Hepatocyte (in vitro differentiated cells): ENCODE measurements around the gene RAI1. TPM values are rescaled to one million over a fixed set of nuclear protein-coding genes. Genes with fewer than 3 reads are reported as not detected.

Experiments used
- DNase-seq: peaks from one replicate; pipeline ENCODE4 v3.0.0-alpha.2; 2016; ENCODE audit warnings: low spot score
- H2AFZ ChIP-seq: fragments of 200-600 bp; sonication (generic); 2 replicates; pipeline ENCODE4 v1.6.0; 2016; ENCODE audit warnings: antibody characterized with exemption, mild to moderate bottlenecking
- H3K27ac ChIP-seq: fragments of 200-600 bp; sonication (generic); 2 replicates; pipeline ENCODE4 v1.5.1; 2016; ENCODE audit warnings: mild to moderate bottlenecking
- H3K27me3 ChIP-seq: fragments of 200-600 bp; sonication (generic); 2 replicates; pipeline ENCODE4 v1.6.1; 2016
- H3K36me3 ChIP-seq: fragments of 200-600 bp; sonication (generic); replicated peaks from 2 replicates; pipeline ENCODE4 v1.5.1; 2016; ENCODE audit warnings: low read depth; ENCODE audit not compliant: insufficient read depth
- H3K4me1 ChIP-seq: fragments of 200-600 bp; sonication (generic); 2 replicates; pipeline ENCODE4 v1.5.1; 2016; ENCODE audit warnings: mild to moderate bottlenecking, moderate library complexity; ENCODE audit not compliant: insufficient read depth
- H3K4me2 ChIP-seq: fragments of 200-600 bp; sonication (generic); 2 replicates; pipeline ENCODE4 v1.6.0; 2016
- H3K4me3 ChIP-seq: fragments of 200-600 bp; sonication (generic); 2 replicates; pipeline ENCODE4 v1.5.1; 2016; ENCODE audit warnings: mild to moderate bottlenecking
- H3K79me2 ChIP-seq: fragments of 200-600 bp; sonication (generic); 2 replicates; pipeline ENCODE4 v1.6.0; 2017; ENCODE audit warnings: mild to moderate bottlenecking
- H3K9me2 ChIP-seq: fragments of 200-600 bp; sonication (generic); replicated peaks from 2 replicates; pipeline ENCODE4 v1.6.0; 2017; ENCODE audit warnings: mild to moderate bottlenecking; ENCODE audit not compliant: insufficient read depth
- H3K9me3 ChIP-seq: fragments of 200-600 bp; sonication (generic); 2 replicates; pipeline ENCODE4 v1.5.1; 2016; ENCODE audit warnings: low read depth, mild to moderate bottlenecking
- H4K20me1 ChIP-seq: fragments of 200-600 bp; sonication (generic); 2 replicates; pipeline ENCODE4 v1.6.0; 2016; ENCODE audit warnings: mild to moderate bottlenecking; ENCODE audit not compliant: insufficient read depth, poor library complexity, severe bottlenecking
- EZH2 ChIP-seq: fragments of 200-600 bp; sonication (generic); IDR thresholded peaks from 2 replicates; pipeline ENCODE4 v1.6.1; 2016; ENCODE audit warnings: antibody characterized with exemption, mild to moderate bottlenecking, borderline replicate concordance
- EZH2phosphoT487 ChIP-seq: fragments of 200-600 bp; sonication (generic); IDR thresholded peaks from one replicate; pipeline ENCODE4 v1.6.1; 2018; ENCODE audit warnings: antibody characterized with exemption, mild to moderate bottlenecking, low read depth, moderate library complexity; ENCODE audit not compliant: unreplicated experiment, severe bottlenecking
- WGBS: methylation state at CpG from one replicate; pipeline ENCODE4 v1.1.6; 2016; ENCODE audit warnings: low lambda C conversion rate; ENCODE audit errors: missing lambda C conversion rate; 5-methylcytosine and 5-hydroxymethylcytosine counted together
- polyA plus RNA-seq: library from polyadenylated mRNA; unstranded; fragments of >200 nt; fragmentation: Nextera tagmentation; extraction: Ambion mirVana; gene quantifications from 2 replicates; pipeline ENCODE4 v1.2.1, GENCODE V29; 2016
- total RNA-seq: library from RNA; depleted of rRNA; stranded (reverse); fragments of >200 nt; gene quantifications from 2 replicates; pipeline ENCODE4 v1.2.3, GENCODE V29; 2014
- TF ChIP-seq, protein P1 (sequence below): fragments of 200-600 bp; sonication (generic); IDR thresholded peaks from 2 replicates; pipeline ENCODE4 v1.5.1; 2016; ENCODE audit warnings: antibody characterized with exemption, mild to moderate bottlenecking; ENCODE audit not compliant: poor library complexity

The RAI1 gene
- total and polyA plus RNA-seq, 2 experiments from 2014 or later, result 20.2 to 23.8 TPM

DNA sequence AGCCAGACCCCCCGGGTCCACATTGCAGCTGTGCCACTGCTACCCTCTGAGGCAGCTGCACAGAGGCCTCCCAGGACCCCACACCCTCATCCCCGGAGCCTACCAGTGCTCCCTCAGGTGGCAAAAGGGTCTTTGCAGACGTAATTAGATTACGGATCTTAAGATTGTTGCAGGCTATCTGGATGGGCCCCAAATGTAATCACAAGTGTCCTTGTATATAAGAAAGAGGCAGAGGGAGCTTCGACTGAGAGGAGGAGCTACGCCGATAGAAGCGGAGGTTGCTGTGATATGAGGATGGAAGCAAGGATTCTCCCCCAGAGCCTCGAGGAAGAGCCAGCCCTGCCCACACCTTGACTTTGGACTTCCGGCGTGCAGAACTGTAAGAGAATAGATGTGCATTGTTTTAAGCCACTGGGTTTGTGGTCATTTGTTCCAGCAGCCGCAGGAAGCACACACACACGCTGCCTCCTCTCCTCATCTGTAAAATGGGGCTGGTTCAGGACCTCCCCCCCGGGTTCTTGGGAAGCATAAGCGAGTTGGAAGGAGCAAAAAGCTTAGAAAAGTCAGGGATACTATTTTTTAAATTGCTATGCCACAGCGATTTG lies 10.5 kb upstream of the RAI1 start:
- H3K27ac ChIP-seq, result no peak overlapping the region
- no peaks in the 10 kb centered on the region for H3K36me3 ChIP-seq
- H3K4me2 ChIP-seq, result no peak overlapping the region
- no peak for DNase-seq
- 77% methylated on average over 16 of the region's 16 CpGs for WGBS
- H3K27me3 ChIP-seq, result no peaks in the 10 kb centered on the region
- no peak overlapping the region for H2AFZ ChIP-seq
- H3K4me1 ChIP-seq, result peaks cover 8% of the 10 kb centered on the region
- H3K79me2 ChIP-seq, result no peaks in the 10 kb centered on the region
- H3K9me3 ChIP-seq, result no peaks in the 10 kb centered on the region
- H3K4me3 ChIP-seq, result no peak overlapping the region
- TF ChIP-seq EZH2 (no peak), EZH2phosphoT487 (no peak)
- TF ChIP-seq, protein P1, sequence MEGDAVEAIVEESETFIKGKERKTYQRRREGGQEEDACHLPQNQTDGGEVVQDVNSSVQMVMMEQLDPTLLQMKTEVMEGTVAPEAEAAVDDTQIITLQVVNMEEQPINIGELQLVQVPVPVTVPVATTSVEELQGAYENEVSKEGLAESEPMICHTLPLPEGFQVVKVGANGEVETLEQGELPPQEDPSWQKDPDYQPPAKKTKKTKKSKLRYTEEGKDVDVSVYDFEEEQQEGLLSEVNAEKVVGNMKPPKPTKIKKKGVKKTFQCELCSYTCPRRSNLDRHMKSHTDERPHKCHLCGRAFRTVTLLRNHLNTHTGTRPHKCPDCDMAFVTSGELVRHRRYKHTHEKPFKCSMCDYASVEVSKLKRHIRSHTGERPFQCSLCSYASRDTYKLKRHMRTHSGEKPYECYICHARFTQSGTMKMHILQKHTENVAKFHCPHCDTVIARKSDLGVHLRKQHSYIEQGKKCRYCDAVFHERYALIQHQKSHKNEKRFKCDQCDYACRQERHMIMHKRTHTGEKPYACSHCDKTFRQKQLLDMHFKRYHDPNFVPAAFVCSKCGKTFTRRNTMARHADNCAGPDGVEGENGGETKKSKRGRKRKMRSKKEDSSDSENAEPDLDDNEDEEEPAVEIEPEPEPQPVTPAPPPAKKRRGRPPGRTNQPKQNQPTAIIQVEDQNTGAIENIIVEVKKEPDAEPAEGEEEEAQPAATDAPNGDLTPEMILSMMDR, result no peak
- H4K20me1 ChIP-seq, result no peaks in the 10 kb centered on the region
- no peaks in the 10 kb centered on the region for H3K9me2 ChIP-seq

DNA sequence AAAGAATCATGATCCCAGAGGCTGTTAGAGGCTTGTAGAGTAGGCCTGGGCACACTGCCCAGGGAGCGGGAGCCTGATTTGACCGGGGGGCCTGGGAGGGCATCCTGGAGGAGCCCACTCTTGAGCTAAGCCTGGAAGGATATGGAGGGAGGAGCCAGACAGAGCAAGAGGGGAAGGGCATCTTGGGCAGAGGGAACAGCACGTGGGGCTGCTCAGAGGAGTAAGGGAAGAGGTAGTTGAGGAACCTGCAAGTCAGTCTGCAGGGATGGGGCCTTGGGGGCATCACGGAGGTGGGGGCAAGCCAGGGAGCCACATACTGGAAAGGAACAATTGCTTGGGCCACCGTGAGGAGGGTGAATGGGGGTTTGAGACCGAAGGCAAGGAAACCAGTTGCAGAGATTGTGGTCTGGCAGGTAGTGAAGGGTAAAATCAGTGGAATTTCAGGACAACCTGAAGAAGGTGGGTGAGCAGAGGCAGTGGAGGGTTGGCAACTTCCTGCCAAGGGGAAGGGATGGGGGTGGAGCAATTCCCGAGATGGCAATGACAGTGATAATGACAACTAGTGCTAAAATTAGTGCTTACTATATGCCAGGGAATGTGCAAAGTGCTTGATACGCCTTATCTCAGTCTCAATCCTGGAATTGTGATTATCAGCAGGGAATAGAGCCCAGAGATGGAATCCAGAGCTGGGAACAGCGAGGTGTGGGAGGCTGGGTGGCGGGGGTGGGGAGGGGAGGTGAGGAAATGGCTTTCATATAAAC lies 9.7 kb upstream of the RAI1 start:
- WGBS, result 71% methylated on average over 10 of the region's 10 CpGs
- Histone ChIP-seq H3K4me2 (no peak overlapping the region), H4K20me1 (no peaks in the 10 kb centered on the region), H3K27me3 (no peaks in the 10 kb centered on the region), H3K4me3 (no peak overlapping the region), H3K9me3 (no peaks in the 10 kb centered on the region), H3K4me1 (peaks cover 8% of the 10 kb centered on the region), H3K36me3 (no peaks in the 10 kb centered on the region), H2AFZ (no peak overlapping the region), H3K27ac (no peak overlapping the region), H3K79me2 (no peaks in the 10 kb centered on the region), H3K9me2 (no peaks in the 10 kb centered on the region)
- TF ChIP-seq, protein P1, result no peak
- no peak for TF ChIP-seq EZH2
- TF ChIP-seq EZH2phosphoT487, result no peak
- no peak for DNase-seq

- no peak overlapping the region for H3K4me3 ChIP-seq
- H3K4me2 ChIP-seq, result no peak overlapping the region
- DNase-seq, result no peak
- no peaks in the 10 kb centered on the region for H3K9me3 ChIP-seq
- peaks cover 8% of the 10 kb centered on the region for H3K4me1 ChIP-seq
- H3K36me3 ChIP-seq, result no peaks in the 10 kb centered on the region
- no peaks in the 10 kb centered on the region for H4K20me1 ChIP-seq
- 77% methylated on average over 7 of the region's 7 CpGs for WGBS
- no peaks in the 10 kb centered on the region for H3K27me3 ChIP-seq
- TF ChIP-seq EZH2phosphoT487 (no peak), EZH2 (no peak)
- TF ChIP-seq, protein P1, result no peak
- no peaks in the 10 kb centered on the region for H3K9me2 ChIP-seq
- no peaks in the 10 kb centered on the region for H3K79me2 ChIP-seq
- no peak overlapping the region for H2AFZ ChIP-seq
- H3K27ac ChIP-seq, result no peak overlapping the region
Measured at GRCh38 chr17:17672453-17673368, 8.5 kb upstream of the RAI1 start.
